Panc1 (cell line): ENCODE data around the gene FHIT. TPM values are rescaled to one million over a fixed set of nuclear protein-coding genes. Genes with fewer than 3 reads are reported as not detected.

Source experiments
- ATAC-seq: fragments of 200-7000 bp; cut with Tn5 transposase; 2 replicates; pipeline ENCODE4 v1.9.1; 2020; ENCODE audit warnings: mild to moderate bottlenecking, moderate library complexity
- BruUV-seq: library from RNA; stranded (reverse); fragments of 400-500 nt; replicated peaks from 2 replicates; lab custom pipeline; 2021; lab: Mats Ljungman, UMichigan
- CTCF ChIA-PET: fragments of 300-600 bp; sonication (Branson Sonifier 250); formaldehyde crosslinking; loops from one replicate; lab custom pipeline; 2022; ENCODE audit warnings: antibody characterized with exemption; lab: Charles Lee
- POLR2A ChIA-PET: fragments of 300-600 bp; sonication (Branson Sonifier 250); formaldehyde crosslinking; loops from one replicate; lab custom pipeline; 2022; ENCODE audit warnings: antibody characterized with exemption; lab: Charles Lee
- DNase-seq: peaks from one replicate; pipeline ENCODE4 v3.0.0-alpha.2; 2010; ENCODE audit warnings: low read depth, low spot score
- H3K27ac ChIP-seq: 2 replicates; pipeline ENCODE4 v1.5.1; 2011; ENCODE audit warnings: mild to moderate bottlenecking, low read length, inconsistent platforms
- H3K27me3 ChIP-seq: fragments of 200-500 bp; sonication (Bioruptor generic); 2 replicates; pipeline ENCODE4 v1.6.0; 2014; ENCODE audit warnings: low read length, inconsistent platforms; ENCODE audit not compliant: control insufficient read depth, insufficient read depth
- H3K36me3 ChIP-seq: fragments of 200-500 bp; sonication (Bioruptor generic); 2 replicates; pipeline ENCODE4 v1.5.1; 2014; ENCODE audit warnings: inconsistent platforms, mild to moderate bottlenecking, low read length, moderate library complexity; ENCODE audit not compliant: control insufficient read depth, insufficient read depth
- H3K4me1 ChIP-seq: 2 replicates; pipeline ENCODE4 v1.5.1; 2011; ENCODE audit warnings: inconsistent platforms, mild to moderate bottlenecking, low read length, moderate library complexity; ENCODE audit not compliant: control insufficient read depth, insufficient read depth
- H3K4me3 ChIP-seq, 2 experiments: 2 replicates each; pipeline ENCODE4 v1.5.1; 2011 to 2012; ENCODE audit warnings: low read depth in 2 of 2, low read length in 2 of 2, mild to moderate bottlenecking in 2 of 2, inconsistent platforms in 1 of 2, moderate library complexity in 1 of 2
- H3K9me3 ChIP-seq: fragments of 200-500 bp; sonication (Bioruptor generic); 2 replicates; pipeline ENCODE4 v1.5.1; 2014; ENCODE audit warnings: low read depth, mild to moderate bottlenecking, inconsistent platforms, low read length, moderate library complexity; ENCODE audit not compliant: control insufficient read depth, insufficient read depth
- POLR2AphosphoS5 ChIP-seq: IDR thresholded peaks from 2 replicates; pipeline ENCODE4 v1.6.1; 2012; ENCODE audit warnings: mild to moderate bottlenecking, low read depth, low read length, moderate library complexity
- SIN3A ChIP-seq: IDR thresholded peaks from 2 replicates; pipeline ENCODE4 v1.6.1; 2012; ENCODE audit warnings: low read depth, mild to moderate bottlenecking, low read length, moderate library complexity, borderline replicate concordance; ENCODE audit not compliant: insufficient read depth
- TCF7L2 ChIP-seq: IDR thresholded peaks from 2 replicates; pipeline ENCODE4 v1.6.1; 2011; ENCODE audit warnings: mild to moderate bottlenecking, low read depth, low read length, inconsistent platforms
- in situ Hi-C: cut with HindIII; loops from 2 replicates; pipeline ENCODE4 v1.10.0; 2016; ENCODE audit warnings: low sequenced_read_pairs, low pct_unique_long_range_greater_than_20kb
- intact Hi-C: fragments of 100-400 bp; cut with micrococcal nuclease; formaldehyde crosslinking; loops from one replicate; pipeline ENCODE4 v1.10.0; 2022; ENCODE audit not compliant: unreplicated experiment
- total RNA-seq: library from RNA; stranded (reverse); gene quantifications from one replicate; pipeline ENCODE4 v1.2.1, GENCODE V29; 2021; ENCODE audit not compliant: unreplicated experiment
- TF ChIP-seq, protein P1 (sequence below): fragments of 450-650 bp; IDR thresholded peaks from 2 replicates; pipeline ENCODE4 v1.5.1; 2017; ENCODE audit warnings: mild to moderate bottlenecking
- TF ChIP-seq, protein P2 (sequence below), 2 experiments: IDR thresholded peaks; 2 replicates each; pipeline ENCODE4 v1.6.1; 2011 to 2012; ENCODE audit warnings: low read depth in 2 of 2, control low read depth in 1 of 2, low read length in 1 of 2, mild to moderate bottlenecking in 1 of 2, moderate library complexity in 1 of 2; ENCODE audit not compliant: insufficient read depth in 1 of 2

The FHIT gene
- total RNA-seq, 1 experiment from 2014 or later = 2.2 TPM

DNA sequence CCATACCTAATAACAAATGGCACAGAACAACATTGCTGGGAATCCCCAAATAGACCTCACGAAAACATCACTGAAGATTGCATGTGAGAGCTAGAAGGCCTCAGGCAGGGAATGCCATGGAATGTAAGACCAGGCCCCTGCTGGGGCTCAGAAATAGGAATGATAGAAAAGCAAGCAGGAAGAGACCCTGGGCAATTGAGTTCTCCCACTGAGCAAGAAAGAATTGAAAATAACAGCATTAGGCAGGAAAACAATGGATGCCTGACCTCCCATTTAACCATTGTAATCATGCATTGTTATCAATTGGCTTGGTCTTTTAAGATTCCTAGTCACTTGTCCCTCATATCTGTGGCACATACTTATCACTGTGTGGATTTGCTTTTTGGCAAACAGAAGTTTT is 581.6 kb downstream of the FHIT start:
- Histone ChIP-seq H3K36me3 (no peaks in the 10 kb centered on the region), H3K9me3 (no peaks in the 10 kb centered on the region), H3K27me3 (no peaks in the 10 kb centered on the region), H3K4me1 (no peaks in the 10 kb centered on the region), H3K27ac (no peak overlapping the region), H3K4me3 (no peak overlapping the region)
- BruUV-seq = no TSS peak
- ChIA-PET CTCF (no interaction called here), POLR2A (no interaction called here)
- ATAC-seq (no peak), DNase-seq (no peak)
- in situ Hi-C loops = no loop called here
- intact Hi-C loops = no loop called here
- no peak for TF ChIP-seq TCF7L2
- TF ChIP-seq SIN3A = no peak
- TF ChIP-seq, protein P1, sequence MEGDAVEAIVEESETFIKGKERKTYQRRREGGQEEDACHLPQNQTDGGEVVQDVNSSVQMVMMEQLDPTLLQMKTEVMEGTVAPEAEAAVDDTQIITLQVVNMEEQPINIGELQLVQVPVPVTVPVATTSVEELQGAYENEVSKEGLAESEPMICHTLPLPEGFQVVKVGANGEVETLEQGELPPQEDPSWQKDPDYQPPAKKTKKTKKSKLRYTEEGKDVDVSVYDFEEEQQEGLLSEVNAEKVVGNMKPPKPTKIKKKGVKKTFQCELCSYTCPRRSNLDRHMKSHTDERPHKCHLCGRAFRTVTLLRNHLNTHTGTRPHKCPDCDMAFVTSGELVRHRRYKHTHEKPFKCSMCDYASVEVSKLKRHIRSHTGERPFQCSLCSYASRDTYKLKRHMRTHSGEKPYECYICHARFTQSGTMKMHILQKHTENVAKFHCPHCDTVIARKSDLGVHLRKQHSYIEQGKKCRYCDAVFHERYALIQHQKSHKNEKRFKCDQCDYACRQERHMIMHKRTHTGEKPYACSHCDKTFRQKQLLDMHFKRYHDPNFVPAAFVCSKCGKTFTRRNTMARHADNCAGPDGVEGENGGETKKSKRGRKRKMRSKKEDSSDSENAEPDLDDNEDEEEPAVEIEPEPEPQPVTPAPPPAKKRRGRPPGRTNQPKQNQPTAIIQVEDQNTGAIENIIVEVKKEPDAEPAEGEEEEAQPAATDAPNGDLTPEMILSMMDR = no peak
- no peak for TF ChIP-seq POLR2AphosphoS5
- TF ChIP-seq, protein P2, sequence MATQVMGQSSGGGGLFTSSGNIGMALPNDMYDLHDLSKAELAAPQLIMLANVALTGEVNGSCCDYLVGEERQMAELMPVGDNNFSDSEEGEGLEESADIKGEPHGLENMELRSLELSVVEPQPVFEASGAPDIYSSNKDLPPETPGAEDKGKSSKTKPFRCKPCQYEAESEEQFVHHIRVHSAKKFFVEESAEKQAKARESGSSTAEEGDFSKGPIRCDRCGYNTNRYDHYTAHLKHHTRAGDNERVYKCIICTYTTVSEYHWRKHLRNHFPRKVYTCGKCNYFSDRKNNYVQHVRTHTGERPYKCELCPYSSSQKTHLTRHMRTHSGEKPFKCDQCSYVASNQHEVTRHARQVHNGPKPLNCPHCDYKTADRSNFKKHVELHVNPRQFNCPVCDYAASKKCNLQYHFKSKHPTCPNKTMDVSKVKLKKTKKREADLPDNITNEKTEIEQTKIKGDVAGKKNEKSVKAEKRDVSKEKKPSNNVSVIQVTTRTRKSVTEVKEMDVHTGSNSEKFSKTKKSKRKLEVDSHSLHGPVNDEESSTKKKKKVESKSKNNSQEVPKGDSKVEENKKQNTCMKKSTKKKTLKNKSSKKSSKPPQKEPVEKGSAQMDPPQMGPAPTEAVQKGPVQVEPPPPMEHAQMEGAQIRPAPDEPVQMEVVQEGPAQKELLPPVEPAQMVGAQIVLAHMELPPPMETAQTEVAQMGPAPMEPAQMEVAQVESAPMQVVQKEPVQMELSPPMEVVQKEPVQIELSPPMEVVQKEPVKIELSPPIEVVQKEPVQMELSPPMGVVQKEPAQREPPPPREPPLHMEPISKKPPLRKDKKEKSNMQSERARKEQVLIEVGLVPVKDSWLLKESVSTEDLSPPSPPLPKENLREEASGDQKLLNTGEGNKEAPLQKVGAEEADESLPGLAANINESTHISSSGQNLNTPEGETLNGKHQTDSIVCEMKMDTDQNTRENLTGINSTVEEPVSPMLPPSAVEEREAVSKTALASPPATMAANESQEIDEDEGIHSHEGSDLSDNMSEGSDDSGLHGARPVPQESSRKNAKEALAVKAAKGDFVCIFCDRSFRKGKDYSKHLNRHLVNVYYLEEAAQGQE (IDR thresholded peaks at IDR 0.05; ENCODE audit: insufficient read depth in 1 of 2, low read depth in 2 of 2, low read length in 1 of 2) = no peak

DNA sequence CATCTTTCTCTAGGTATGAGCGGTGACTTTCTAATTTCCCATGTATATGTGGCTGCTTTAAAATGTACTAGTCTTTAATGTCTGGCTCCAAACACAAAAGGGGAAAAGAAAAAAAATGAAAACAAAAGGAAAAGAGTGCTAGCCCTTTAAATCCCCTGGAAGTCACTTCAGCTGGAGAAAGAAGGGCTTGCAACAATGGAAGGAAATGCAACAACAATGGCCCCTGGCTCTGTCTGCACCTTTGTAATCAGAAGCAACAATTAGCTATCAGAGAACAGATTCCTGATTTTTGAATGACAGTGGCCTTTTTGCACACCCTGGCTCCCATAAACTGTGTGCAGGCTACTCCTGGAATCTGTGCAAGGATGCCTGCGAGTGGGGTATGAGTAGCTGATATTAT is 591.2 kb downstream of the FHIT start:
- POLR2A ChIA-PET = no interaction called here
- no TSS peak for BruUV-seq
- intact Hi-C loops (no loop called here), in situ Hi-C loops (no loop called here)
- H3K36me3 ChIP-seq = no peaks in the 10 kb centered on the region
- no peak for TF ChIP-seq TCF7L2
- no peak for TF ChIP-seq POLR2AphosphoS5
- TF ChIP-seq, protein P2 (IDR thresholded peaks at IDR 0.05; ENCODE audit: insufficient read depth in 1 of 2, low read depth in 2 of 2, low read length in 1 of 2) = no peak
- no peak for TF ChIP-seq SIN3A
- TF ChIP-seq, protein P1 = no peak
- no peak for ATAC-seq
- DNase-seq = no peak
- no peak overlapping the region for H3K4me3 ChIP-seq
- H3K9me3 ChIP-seq = no peaks in the 10 kb centered on the region
- no peak overlapping the region for H3K27ac ChIP-seq
- CTCF ChIA-PET = no interaction called here
- no peaks in the 10 kb centered on the region for H3K4me1 ChIP-seq
- no peaks in the 10 kb centered on the region for H3K27me3 ChIP-seq
